ENCODE results near the gene RIN1.

The RIN1 gene

DNA sequence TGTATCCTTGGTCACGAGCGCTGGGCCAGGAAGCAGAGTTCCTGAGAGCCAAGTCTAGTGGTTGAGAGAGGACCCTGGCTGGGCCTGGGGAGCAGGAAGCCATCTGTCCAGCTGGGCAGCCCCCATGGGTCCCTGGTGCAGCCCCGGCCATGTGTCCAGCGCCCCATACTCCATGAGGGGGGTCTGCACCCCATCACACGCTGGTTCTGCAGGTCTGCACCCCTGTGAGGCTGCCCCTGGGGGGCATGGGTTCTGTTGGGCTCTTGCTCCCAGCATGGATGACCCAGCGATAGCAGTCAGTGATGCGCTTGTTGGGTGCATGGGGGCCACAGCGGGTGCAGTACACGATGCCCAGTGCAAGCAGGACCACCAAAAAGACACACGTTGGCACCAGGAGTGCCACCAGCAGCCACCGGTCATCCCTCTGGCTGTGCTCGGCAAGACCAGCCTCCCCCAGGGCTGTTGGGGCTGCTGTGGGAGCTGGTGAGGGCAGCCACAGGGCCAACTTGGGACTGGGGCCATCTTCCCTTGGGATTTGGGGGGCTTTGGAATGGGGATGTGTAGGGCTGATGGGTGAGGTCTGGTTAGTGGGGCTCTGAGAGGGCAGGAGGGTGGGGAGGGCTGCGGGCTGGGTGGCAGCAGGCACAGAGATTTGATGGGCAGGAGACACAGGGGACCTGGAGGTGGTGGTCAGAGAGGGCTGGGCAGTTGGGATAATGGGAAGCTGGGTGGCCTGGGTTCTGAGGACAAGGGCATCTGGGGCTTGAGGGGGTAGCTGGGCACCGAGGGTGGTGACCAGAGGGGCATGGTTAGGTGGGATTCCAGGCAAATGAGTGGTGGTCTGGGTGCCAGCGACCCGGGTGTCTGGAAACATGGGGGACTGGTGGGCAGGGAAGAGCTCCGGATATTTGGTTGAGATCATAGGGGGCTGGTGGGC is 21.4 kb downstream of the RIN1 start:
- TF ChIP-seq TAF1 (IDR thresholded peaks at IDR 0.05; ENCODE audit: borderline replicate concordance, insufficient read depth, low read length) (no peak), FOXP2 (optimal IDR thresholded peaks at IDR 0.05; ENCODE audit: borderline replicate concordance, extremely low read depth, extremely low read length, insufficient read depth) (no peak), REST (IDR thresholded peaks at IDR 0.05; ENCODE audit: insufficient read depth in 1 of 2, low read depth in 2 of 2, low read length in 2 of 2) (no peak), SIN3A (IDR thresholded peaks at IDR 0.05; ENCODE audit: borderline replicate concordance, insufficient read depth, low read length) (no peak), POLR2AphosphoS5 (IDR thresholded peaks at IDR 0.05; ENCODE audit: low read depth, low read length) (no peak)

DNA sequence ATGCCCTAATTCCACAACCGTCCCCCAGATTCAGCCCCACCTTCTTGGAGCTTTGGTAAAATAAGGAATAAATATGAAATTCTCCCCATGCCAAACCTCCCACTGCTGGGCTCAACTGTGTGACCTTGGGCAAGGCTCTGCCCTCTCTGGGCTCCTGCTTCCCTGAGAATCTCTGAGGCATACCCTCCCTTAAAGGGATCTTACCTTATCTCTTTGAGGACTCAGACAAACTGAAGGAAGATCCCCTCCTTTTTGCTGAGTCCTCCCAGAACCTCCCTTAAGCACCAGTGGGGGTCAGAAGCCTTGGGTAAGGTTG is 22.1 kb downstream of the RIN1 start:
- no peak for TF ChIP-seq TAF1 (IDR thresholded peaks at IDR 0.05; ENCODE audit: borderline replicate concordance, insufficient read depth, low read length)
- TF ChIP-seq SIN3A (IDR thresholded peaks at IDR 0.05; ENCODE audit: borderline replicate concordance, insufficient read depth, low read length), result no peak
- no peak for TF ChIP-seq FOXP2 (optimal IDR thresholded peaks at IDR 0.05; ENCODE audit: borderline replicate concordance, extremely low read depth, extremely low read length, insufficient read depth)
- TF ChIP-seq REST (IDR thresholded peaks at IDR 0.05; ENCODE audit: insufficient read depth in 1 of 2, low read depth in 2 of 2, low read length in 2 of 2), result no peak
- TF ChIP-seq POLR2AphosphoS5 (IDR thresholded peaks at IDR 0.05; ENCODE audit: low read depth, low read length), result no peak

DNA sequence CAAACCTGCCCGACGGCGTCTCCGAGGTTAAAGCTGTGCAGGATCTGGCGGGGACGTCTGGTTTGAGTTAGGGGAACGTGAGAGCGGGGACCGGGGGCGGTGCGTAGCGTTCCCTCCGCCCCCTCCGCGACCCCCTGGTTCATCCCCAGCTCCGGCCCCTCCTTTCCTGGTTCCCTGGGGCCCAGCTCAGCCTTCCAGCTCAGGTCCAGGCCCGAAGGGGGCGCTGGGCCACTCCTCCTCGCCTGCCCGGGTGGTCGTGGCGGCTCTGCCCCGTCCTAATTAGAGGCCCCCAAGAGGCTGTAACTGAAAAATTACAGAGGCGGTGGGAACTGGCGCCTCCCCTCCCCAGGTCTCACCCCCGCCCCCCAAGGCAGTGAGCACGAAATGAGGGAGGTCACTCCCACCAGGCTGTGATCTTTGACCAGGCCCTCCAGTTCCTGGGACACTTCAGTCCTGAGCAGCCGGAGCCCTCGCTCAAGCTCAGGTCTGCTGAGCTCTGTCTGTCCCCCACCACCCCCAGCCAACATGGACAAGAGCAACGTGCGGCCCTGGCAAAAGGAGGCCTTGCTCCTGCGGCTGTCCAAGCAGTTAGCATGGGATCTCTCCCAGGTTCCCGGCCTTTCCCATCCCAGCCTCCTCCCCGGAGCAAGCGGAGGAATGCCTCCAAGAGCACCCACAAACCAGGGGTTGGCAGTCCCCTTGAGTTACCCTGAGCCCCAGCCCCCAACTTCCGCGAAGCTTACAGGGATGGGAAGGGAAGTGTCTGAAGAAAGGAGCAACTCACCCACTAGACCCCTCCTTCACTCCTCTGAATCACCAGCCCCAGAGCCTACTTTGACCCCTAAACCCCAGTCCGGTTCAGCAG is 22.7 kb downstream of the RIN1 start:
- TF ChIP-seq FOXP2 (optimal IDR thresholded peaks at IDR 0.05; ENCODE audit: borderline replicate concordance, extremely low read depth, extremely low read length, insufficient read depth), result no peak

- TF ChIP-seq FOXP2 (optimal IDR thresholded peaks at IDR 0.05; ENCODE audit: borderline replicate concordance, extremely low read depth, extremely low read length, insufficient read depth) (no peak), POLR2AphosphoS5 (IDR thresholded peaks at IDR 0.05; ENCODE audit: low read depth, low read length) (peak; percentile 58), REST (IDR thresholded peaks at IDR 0.05; ENCODE audit: insufficient read depth in 1 of 2, low read depth in 2 of 2, low read length in 2 of 2) (0 out of 4 replicates have a peak, but pooled peaks of 1 of the 2 experiments have one; percentile 22), TAF1 (IDR thresholded peaks at IDR 0.05; ENCODE audit: borderline replicate concordance, insufficient read depth, low read length) (no peak), SIN3A (IDR thresholded peaks at IDR 0.05; ENCODE audit: borderline replicate concordance, insufficient read depth, low read length) (peak; percentile 51; the same call in 1 of the 2 replicates)
Measured at GRCh38 chr11:66312549-66313320, 23.5 kb downstream of the RIN1 start.

GRCh38 chr11:66311965-66312548 is 24.2 kb downstream of the RIN1 start:
- TF ChIP-seq TAF1 (IDR thresholded peaks at IDR 0.05; ENCODE audit: borderline replicate concordance, insufficient read depth, low read length) (0 out of 2 replicates have a peak, but pooled peaks have one; percentile 40), REST (IDR thresholded peaks at IDR 0.05; ENCODE audit: insufficient read depth in 1 of 2, low read depth in 2 of 2, low read length in 2 of 2) (0 out of 4 replicates have a peak, but pooled peaks of 1 of the 2 experiments have one; percentile 27), FOXP2 (optimal IDR thresholded peaks at IDR 0.05; ENCODE audit: borderline replicate concordance, extremely low read depth, extremely low read length, insufficient read depth) (no peak), SIN3A (IDR thresholded peaks at IDR 0.05; ENCODE audit: borderline replicate concordance, insufficient read depth, low read length) (no peak; the same call in 1 of the 2 replicates), POLR2AphosphoS5 (IDR thresholded peaks at IDR 0.05; ENCODE audit: low read depth, low read length) (peak; percentile 79)
